GM12872 (cell line): ENCODE data around the gene FAM219A.

ENCODE experiments used
- CTCF ChIP-seq: IDR thresholded peaks from 3 replicates; pipeline ENCODE4 v1.5.1; 2011; ENCODE audit warnings: low read depth, mild to moderate bottlenecking, low read length, moderate library complexity; ENCODE audit not compliant: insufficient read depth

Gene FAM219A

GRCh38 chr9:34502471-34502870 lies 44.1 kb upstream of the FAM219A start:
- TF ChIP-seq CTCF = no peak

- no peak; the same call in 2 of the 3 replicates for TF ChIP-seq CTCF
These were observed 43.6 kb upstream of the FAM219A start for GRCh38 chr9:34501889-34502425.

- TF ChIP-seq CTCF = no peak
These were observed 43.0 kb upstream of the FAM219A start for GRCh38 chr9:34501372-34501771.

- TF ChIP-seq CTCF = peak; percentile 99
These were observed 42.4 kb upstream of the FAM219A start for GRCh38 chr9:34500623-34501267.

- no peak for TF ChIP-seq CTCF
These were observed 40.7 kb upstream of the FAM219A start for GRCh38 chr9:34499076-34499475.

- TF ChIP-seq CTCF = no peak
These were observed 40.2 kb upstream of the FAM219A start for GRCh38 chr9:34498553-34498952.

GRCh38 chr9:34496149-34496712 lies 37.9 kb upstream of the FAM219A start:
- no peak for TF ChIP-seq CTCF
